IMR-90 (cell line): ENCODE data around the gene CCNYL1.

Source experiments
- BHLHE40 ChIP-seq: fragments of 150-350 bp; IDR thresholded peaks from 2 replicates; pipeline ENCODE4 v1.6.1; 2016; ENCODE audit warnings: mild to moderate bottlenecking, low read depth, low read length
- FOS ChIP-seq: fragments of 150-350 bp; IDR thresholded peaks from 2 replicates; pipeline ENCODE4 v1.6.1; 2016; ENCODE audit warnings: low read depth, low read length
- MAFK ChIP-seq: IDR thresholded peaks from 2 replicates; pipeline ENCODE4 v1.6.1; 2012; ENCODE audit warnings: low read depth, low read length, improper control_type of control experiment
- MAZ ChIP-seq: IDR thresholded peaks from 2 replicates; pipeline ENCODE4 v1.6.1; 2012; ENCODE audit warnings: low read depth, mild to moderate bottlenecking, low read length, improper control_type of control experiment, moderate library complexity, borderline replicate concordance
- POLR2A ChIP-seq: IDR thresholded peaks from 2 replicates; pipeline ENCODE4 v1.6.1; 2012; ENCODE audit warnings: mild to moderate bottlenecking, low read depth, low read length
- RAD21 ChIP-seq: IDR thresholded peaks from 2 replicates; pipeline ENCODE4 v1.6.1; 2012; ENCODE audit warnings: low read length, improper control_type of control experiment
- RFX5 ChIP-seq: IDR thresholded peaks from 2 replicates; pipeline ENCODE4 v1.8.0; 2012; ENCODE audit warnings: low read depth, mild to moderate bottlenecking, low read length, moderate library complexity
- TF ChIP-seq, protein P1 (sequence below): conservative IDR thresholded peaks from 2 replicates; pipeline ENCODE4 v1.5.1; 2012; ENCODE audit warnings: mild to moderate bottlenecking, low read depth, low read length, improper control_type of control experiment
- TF ChIP-seq, protein P2 (sequence below): fragments of 150-350 bp; IDR thresholded peaks from 2 replicates; pipeline ENCODE4 v1.6.1; 2017; ENCODE audit warnings: mild to moderate bottlenecking, antibody characterized with exemption, low read length, low read depth

DNA sequence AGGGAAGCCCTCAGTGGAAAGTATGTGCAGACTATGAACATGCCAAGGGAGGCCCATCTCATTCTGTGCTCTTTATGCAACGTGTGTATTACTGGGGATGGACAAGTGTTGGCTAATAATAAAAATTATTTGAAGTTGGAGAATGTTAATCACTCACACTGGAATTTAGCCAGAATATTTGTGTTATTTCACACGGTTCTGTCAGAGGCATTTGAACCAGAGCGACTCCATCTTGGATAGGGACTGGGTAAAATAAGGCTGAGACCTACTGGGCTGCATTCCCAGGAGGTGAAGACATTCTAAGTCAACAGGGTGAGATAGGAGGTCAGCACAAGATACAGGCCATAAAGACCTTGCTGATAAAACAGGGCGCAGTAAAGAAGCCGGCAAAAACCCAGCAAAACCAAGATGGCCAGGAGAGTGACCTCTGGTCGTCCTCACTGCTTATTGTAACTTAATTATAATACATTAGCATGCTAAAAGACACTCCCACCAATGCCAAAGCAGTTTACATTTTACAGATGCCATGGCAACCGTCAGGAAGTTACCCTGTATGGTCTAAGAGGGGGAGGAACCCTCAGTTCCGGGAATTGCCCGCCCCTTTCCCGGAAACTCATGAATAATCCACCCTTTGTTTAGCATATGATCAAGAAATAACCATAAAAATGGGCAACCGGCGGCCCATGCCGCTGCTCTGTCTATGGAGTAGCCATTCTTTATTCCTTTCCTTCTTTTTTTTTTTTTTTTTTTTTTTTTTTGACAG, 60.8 kb downstream of the CCNYL1 start:
- TF ChIP-seq, protein P1, sequence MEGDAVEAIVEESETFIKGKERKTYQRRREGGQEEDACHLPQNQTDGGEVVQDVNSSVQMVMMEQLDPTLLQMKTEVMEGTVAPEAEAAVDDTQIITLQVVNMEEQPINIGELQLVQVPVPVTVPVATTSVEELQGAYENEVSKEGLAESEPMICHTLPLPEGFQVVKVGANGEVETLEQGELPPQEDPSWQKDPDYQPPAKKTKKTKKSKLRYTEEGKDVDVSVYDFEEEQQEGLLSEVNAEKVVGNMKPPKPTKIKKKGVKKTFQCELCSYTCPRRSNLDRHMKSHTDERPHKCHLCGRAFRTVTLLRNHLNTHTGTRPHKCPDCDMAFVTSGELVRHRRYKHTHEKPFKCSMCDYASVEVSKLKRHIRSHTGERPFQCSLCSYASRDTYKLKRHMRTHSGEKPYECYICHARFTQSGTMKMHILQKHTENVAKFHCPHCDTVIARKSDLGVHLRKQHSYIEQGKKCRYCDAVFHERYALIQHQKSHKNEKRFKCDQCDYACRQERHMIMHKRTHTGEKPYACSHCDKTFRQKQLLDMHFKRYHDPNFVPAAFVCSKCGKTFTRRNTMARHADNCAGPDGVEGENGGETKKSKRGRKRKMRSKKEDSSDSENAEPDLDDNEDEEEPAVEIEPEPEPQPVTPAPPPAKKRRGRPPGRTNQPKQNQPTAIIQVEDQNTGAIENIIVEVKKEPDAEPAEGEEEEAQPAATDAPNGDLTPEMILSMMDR: no peak
- TF ChIP-seq POLR2A: no peak
- no peak for TF ChIP-seq BHLHE40
- no peak for TF ChIP-seq RFX5
- no peak for TF ChIP-seq RAD21
- no peak for TF ChIP-seq FOS
- TF ChIP-seq, protein P2, sequence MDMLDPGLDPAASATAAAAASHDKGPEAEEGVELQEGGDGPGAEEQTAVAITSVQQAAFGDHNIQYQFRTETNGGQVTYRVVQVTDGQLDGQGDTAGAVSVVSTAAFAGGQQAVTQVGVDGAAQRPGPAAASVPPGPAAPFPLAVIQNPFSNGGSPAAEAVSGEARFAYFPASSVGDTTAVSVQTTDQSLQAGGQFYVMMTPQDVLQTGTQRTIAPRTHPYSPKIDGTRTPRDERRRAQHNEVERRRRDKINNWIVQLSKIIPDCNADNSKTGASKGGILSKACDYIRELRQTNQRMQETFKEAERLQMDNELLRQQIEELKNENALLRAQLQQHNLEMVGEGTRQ: no peak
- no peak for TF ChIP-seq MAFK
- no peak for TF ChIP-seq MAZ
